Brain pericyte (primary cell): ENCODE data around the gene PSMG1.
"Not testable (repeated sequence)": the region's sequence is repeated elsewhere in the genome, so short reads cannot be mapped to it uniquely, and the experiment has no call there.

Source experiments
- DNase-seq: peaks from one replicate; pipeline ENCODE4 v3.0.0-alpha.2; 2012; ENCODE audit warnings: low read depth, low spot score

Gene PSMG1

DNA sequence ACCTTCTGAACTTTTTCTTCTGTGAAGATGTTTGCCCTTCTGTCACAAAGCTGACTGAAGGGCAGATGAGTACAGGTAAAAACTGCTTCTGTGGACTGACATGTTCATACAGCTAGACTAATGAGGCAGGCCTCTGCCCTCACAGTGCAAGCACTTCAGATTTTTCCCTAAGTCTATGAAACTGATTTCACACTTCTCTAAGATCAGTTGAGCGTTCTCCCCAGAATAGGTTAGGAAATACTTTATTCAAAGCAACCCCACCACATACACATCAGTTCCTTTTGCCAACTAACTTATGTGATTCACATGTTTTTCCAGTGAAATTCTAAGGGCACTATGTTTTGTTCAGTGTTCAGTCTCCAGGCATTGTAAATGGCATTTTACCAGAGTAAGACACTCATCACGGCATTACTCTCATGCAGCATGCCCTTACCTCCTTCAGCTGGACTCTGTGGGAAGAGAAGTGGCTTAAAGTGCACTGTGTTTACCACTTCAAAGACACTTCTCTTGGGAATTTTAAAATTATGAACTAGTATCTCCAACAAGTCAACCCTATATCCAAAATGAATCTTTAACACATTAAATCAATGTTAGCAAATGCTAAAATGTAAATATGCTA is 5.4 kb upstream of the PSMG1 start:
- no peak for DNase-seq

DNA sequence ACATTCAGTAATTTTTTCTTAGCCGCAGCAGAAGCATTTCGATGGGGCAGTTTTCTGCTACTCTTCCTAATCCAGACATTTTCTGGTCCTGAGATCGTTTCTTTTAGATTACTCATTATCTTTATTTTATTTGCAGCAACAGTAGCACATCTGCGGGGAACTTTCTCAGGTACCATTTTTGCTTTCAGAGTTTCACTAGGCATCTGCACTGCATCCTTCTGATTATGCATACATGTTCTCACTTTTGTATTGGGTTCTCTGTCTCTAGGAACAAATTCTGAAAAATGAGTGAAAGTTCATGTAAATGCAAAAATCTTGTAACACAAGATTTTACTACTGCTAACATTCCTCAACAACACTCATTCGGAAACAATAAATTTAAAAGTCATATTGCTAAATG is 3.9 kb upstream of the PSMG1 start:
- no peak for DNase-seq

DNA sequence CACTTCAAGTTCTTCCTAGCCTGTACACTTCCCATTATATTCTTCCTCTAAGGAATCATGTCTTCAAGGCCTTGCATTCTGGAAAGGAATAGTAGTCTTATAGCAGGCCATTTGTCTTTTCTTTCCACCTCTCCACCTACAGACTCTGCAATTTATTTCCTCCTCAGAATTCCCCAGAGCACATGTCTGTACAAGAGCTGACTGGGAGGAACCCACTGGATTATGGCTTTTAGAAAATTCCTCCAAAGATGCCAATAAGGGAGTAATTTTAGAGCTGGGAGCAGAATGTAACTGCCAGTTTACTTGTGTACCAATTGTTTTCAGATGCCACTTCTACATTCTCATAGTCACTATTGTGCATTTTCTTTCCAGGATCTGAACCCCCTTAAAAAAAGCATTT is 3.4 kb upstream of the PSMG1 start:
- DNase-seq, result no peak

DNA sequence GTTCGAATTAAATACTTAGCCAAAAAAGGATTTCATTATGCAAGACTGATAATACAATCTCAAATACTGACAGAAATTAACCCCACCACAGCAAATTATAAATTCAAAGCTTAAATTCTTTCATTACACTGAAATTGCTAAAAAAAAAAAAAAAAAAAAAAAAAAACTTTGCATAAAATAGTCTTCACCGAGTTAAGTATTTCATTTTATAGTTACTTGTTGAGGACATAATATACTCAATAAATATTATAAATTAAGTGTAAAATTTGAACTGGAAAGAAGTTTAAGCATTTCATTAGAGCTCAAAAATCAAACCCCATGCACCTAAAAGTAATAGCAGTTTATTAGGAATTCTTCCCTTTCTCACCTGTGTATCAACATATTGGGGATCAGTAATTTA is 1.9 kb upstream of the PSMG1 start:
- no peak for DNase-seq

DNA sequence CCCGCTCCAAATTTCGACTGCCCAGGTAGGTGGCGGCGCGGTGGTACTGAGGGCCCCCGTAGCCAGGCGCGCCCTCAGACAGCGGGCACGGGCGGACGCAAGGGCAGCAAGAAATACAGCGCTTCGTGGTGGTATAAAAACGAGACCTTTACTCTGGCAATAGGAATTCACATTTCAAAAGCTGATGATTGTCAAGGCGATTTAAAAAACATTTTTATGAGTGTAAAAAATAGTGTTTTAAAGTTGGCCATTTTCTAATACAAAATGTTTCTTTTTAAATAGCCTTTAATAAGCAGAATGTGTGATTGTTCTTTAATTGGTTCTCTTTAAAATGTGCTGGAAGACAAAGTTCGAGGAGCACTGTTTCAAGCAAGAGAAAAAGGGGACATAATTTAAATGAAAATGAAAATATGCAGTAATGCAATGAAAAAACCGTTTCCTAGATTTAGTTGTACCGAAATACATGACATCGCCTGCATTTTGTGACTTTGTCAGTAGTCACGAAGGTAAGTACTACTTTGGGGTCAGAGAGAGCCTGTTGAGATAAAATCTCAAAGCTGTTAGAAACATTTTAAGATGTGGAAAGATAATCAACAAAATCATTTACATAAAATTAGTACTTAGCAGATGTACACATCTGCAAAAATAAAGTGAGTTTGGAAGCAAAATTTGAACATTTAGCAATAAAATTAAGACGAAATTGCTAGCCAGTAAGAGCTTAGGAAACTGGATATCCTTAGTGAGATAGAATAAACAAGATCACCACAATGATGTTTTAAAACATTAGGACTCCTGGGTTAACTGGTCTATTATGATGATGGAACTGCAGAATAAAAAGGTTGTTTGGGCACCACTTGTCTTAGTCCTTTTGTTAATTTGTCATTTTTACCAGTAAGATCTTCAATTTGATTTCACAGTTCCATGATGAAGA is 1.1 kb upstream of the PSMG1 start:
- DNase-seq, result no peak

DNA sequence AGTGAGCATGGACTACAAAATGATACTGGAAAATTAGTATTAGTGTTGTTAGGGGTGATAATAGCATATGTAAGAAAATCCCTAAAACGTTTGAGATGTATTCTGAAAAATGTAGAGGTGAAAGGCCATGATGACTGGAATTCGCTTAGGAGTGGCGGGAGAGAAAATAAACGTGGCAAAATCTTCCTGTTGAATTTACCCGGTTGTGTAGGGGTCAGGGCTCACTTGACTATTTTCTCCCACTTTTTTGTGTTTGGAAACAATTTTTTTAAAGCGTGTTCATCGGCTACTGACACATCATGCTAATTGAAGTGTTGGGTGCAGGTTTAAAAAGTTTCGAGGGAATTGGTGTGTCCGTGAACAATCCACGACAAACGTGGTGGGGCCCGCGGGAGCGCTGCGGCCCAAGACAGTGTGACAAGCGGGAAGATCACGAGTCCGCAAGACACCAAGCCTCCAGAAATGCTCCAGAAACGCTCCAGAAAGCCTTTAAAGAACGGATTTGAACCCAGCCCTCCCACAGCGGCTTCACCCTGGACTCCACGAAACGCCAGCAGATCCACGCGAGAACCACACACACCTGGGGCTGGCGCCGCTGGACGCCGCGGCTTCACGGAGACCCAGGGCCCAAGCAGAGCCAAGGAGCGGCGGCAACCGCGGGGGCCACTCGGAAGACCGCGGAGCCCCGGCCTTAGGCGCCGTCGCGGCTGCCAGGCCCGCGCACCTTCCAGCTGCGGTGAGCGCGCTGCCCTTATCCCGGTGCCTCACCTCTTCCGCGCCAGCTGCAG is 573 bp downstream of the PSMG1 start:
- DNase-seq, result no peak

DNA sequence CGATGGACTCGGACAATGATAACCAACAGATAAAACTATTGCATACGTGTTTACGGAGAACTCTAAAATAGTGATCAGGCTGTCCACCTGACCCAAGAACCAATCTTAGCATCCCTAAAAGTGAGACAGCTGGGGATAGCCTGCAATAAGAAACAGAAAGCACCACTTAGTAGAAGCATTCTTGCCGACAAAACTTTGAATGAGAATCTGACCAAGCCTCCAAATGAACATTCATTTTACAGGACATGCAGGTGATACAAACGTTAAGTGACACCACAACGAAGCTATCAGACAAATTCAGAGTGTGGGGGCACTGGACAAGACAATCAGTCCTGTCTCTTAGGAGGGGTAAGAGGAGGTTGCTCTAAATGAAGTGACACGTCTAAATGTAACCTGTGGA is 1.2 kb downstream of the PSMG1 start:
- DNase-seq, result no peak

DNA sequence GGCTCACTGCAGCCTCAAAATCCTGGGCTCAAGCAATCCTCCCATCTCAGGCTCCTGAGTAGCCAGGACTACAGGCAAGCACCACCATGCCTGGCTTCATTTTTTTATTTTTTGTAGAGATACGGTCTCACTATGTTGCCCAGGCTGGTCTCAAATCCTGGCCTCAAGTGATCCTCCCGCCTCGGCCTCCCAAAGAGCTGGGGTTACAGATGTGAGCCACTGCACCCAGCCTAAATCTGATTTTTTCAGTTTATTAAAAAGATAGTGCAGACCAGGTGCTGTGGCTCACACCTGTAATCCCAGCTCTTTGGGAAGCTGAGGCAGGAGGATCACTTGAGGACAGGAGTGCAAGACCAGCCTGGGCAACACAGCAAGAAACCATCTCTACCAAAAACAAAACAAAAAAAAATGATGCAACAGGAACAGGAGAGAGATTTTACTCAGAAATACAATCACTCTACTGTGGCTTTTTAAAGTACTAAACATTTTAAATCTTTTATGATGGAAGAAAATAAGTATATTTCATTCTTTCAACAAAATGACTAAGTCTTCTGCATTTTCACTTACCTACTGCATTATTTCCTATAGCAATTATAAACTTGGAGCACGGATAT is 1.9 kb downstream of the PSMG1 start:
- DNase-seq, result no peak

DNA sequence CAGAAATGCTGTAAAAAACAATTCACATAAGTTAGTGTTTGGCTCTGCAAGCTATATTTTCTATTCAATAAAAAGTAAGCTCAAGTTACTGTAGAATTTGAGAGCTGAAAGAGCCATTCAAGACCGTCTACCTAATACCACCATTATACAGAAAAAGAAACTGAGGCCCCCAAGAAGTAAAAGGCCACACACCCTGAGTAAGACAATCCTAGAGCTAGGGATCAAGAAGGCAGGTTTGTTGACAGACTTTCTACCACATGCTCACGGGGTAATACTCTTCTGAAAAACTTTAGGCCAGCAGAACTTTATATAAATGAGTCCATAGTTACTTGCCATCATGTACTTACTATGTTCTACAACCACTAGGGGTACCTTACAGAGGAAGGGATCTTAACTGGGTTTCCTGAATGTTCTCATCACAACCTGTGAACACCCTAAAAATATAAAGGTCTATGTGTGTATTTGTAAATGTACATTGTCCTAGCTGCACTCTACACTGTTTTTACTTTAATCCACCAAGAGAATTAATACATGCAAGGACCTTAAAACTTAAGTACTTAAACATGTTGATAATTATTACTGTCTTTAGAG is 2.7 kb downstream of the PSMG1 start:
- no peak for DNase-seq

DNA sequence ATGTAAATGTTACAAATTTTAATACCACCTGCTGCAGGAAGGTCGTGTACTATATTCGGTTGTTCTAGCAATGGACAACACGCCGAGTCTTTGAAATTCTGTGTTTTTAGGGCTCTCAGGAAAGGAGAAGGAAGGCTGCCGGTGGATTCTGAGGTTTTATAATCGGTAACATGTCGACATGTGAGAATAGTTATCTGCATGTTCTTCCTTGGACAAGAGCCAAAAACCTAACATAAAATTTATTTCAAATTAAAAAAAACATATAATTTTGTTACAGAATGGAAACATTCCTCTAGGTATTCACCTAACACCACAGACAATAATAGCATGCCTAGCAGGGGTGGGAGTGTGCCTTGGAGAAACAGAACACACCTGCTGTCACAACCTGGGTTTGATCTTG is 4.8 kb downstream of the PSMG1 start:
- no peak for DNase-seq

DNA sequence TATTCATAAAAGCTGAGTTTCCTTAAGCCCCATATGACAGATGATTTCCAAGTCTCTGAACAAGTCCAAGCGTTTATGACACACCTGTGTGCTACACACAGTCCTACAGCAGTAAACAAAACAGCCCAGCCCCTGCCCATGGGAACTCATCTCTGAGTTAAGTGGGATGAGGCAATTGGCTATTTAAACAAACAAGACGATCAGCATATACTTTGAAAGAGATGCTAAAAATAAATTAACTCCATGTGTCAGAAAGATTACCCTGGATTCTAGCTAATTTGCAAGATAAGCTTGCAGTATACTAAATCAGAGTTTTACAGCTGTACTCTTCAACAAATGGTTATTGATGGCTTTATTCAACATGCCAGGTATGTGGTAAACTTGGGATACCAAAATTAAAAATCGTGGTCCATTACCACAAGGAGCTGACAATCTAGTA is 7.0 kb downstream of the PSMG1 start:
- no peak for DNase-seq

DNA sequence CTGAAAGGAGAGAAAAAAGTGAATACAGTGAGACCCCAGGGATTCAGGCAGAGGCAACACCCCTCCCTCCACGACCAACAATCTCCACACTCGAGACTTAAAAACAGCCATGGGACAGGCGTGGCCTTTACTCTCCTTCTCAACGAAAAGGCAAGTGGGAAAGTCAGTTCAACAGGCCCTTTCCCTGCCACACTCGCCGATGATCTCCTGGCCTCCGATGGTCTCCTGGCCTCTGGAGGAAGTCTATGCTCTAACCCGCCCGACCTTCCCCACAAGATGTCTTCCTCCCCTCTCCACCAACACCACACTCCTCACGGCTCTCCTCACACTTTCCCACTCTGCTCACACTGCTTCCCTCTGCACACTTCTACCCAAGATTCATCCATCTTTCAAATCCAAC is 7.6 kb downstream of the PSMG1 start:
- no peak for DNase-seq

DNA sequence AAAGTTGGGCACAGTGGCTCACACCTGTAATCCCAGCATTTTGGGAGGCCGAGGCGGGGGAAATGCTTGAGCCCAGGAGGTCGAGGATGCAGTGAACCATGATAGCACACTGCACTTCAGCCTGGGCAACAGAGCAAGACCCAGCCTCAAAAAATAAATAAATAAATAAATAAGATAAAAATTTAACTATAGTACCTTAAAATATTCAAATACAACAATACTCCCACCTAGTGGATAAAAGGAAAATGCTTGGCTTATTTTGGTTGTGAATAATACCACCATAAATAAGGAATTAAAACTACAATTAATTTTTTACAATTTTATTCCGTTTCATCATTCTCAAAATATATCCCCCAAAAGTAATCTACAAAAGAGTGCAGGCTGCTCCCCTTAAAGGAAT is 8.1 kb downstream of the PSMG1 start:
- no peak for DNase-seq

DNA sequence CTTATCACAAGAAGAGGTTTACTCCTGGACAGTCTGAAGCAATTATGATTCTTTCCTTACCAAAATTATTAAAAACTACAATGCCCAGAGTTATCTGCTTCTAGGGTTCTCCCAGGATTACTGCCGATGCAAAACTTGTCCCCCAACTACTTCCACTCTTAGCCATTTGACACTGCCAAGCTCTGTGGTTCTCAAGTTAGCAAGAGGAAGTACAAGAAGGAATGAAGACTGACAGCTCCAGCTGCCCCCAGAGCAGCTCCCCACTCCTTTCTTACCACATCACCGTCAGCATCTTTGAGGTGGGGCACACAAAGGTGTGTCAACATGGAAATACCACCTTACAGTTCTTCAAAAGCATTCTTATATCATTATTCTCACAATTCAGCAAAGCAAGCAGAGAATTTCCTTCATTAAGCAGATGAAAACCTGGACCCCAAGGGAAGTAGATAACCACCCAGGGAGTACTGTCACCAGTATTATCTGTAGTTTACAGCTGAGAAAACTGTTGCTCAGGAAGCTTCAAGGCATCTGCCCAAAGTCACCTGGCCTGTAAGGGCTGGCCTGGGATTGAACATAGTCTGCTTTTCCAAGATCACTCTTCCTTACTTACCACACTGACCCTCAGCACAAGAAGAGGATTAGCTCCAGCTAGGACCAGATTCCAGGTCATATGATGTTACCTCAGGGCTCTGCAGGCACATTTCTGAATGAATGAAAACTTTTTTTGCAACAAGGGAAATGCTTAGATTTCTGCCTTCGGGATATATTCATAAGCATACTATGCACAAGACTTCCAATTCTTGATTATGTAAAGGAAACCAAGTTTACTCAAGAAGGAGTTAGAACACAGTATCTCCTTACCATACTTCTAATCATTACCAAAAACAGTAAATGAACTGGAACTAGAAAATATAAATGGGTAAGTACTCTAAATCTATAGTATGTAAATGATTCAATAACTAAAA is 9.3 kb downstream of the PSMG1 start:
- no peak for DNase-seq

DNA sequence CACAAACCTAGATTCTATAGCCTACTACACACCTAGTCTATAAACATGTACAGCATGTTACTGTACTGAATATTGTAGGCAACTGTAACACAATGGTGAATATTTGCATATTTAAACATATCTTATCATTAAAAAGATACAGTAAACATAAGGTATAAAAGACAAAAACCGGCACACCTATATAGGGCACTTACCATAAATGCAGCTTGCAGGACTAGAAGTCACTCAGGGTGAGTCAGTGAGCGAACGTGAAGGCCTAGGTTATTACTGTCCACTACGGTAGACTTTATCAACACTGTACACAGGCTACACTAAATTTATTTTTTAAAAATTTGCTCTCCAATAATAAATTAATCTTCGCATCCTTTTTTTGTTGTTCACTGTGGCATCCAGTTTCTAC is 13.3 kb downstream of the PSMG1 start:
- DNase-seq, result no peak

DNA sequence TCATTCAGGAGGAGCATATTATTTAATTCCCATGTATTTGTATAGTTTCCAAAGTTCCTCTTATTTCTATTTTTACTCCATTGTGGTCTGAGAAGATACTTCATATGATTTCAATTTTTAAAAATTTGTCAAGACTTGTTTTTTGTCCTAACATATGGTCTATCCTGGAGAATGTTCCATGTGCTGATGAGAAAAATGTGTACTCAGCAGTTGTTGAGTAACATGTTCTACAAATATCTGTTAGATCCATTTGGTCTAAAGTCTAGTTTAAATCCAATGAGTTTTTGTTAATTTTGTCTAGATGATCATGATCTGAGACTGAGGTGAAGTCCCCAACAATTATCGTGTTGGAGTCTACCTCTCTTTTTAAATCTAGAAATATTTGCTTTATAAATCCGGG is 14.5 kb downstream of the PSMG1 start:
- no peak for DNase-seq

DNA sequence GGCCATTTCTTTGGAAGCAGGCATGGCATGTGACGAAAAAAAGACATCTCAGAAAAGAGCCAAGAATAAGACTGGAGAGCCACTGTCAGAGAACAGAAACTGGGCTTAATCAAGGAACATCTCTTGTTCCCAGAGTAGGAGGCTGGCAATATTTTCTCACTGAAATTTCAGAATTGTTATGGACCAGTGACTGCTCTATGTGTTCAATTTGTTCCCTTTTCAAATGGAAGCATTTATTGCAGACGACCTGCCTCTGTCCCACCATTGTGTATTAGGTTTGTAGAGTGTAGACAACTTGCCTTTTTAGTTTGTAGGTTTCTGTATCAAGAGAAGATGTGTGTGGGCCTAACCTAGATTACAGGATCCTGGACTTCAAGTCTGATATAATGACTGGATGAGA is 18.7 kb downstream of the PSMG1 start:
- no peak for DNase-seq

DNA sequence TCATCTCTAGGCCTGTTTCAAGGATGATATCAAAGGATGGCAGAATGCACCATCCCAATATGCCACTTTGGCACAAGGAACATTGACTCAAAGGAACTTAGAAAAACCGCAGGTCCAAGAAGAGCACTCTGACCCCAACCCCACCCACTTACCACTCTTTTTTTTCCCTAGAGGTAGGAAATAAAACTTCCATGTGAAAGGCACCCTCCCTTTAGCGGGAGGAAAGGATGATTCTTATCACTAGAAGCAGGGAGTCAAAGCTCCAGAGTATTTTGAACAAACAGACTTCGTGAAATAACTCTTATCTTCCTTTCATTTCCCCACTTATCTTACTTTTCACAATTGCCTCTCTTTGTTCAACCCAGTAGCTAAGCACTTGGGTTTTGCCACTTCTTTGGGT is 22.2 kb downstream of the PSMG1 start:
- no peak for DNase-seq

DNA sequence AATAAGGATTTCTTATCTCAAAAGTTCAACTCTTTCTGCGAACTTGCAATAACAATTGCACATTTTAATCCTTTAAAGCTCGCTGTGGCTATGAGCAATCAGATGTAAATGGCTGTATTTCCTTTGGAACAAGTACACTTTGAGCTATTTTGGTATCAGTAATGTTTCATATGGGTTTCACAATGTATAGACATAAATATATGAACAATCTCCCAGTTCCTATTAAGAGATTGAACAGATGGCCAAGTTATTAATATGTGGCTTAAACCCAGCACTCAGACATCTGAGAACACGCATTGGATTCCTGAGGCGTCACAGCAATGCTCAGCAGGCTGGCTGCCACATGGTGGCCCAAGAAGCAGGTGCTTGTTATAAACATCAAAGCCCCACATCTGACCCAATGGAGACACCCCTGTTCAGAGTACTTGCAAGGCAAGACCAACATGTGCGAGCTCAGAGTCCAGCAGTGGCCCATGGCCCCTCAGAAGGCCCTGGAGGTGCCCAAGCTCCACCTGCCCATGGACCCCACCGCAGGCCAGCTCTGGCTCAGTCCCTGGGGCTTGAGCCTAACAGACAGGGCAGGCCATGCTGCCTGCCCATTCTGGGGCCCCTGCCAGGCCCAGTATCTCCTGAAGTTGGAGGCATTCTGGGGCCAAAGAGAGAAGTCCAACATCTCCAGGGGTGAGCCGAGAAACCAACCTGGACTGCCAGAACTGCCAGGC is 23.7 kb downstream of the PSMG1 start:
- DNase-seq, result no peak

DNA sequence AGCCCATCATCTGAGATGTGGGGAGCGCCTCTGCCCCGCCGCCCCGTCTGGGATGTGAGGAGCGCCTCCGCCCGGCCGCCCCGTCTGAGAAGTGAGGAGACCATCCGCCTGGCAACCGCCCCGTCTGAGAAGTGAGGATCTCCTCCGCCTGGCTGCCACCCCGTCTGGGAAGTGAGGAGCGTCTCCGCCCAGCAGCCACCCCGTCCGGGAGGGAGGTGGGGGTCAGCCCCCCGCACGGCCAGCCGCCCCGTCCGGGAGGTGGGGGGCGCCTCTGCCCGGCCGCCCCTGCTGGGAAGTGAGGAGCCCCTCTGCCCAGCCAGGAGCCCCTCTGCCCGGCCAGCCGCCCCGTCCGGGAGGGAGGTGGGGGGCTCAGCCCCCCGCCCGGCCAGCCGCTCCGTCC is 26.0 kb downstream of the PSMG1 start:
- not testable (repeated sequence) for DNase-seq
